ENCODE results near the gene CHAD. TPM values are rescaled to one million over a fixed set of nuclear protein-coding genes. Genes with fewer than 3 reads are reported as not detected.

The CHAD gene
- 0.12 TPM for total RNA-seq

GRCh38 chr17:50468304-50469207 lies at the start of gene CHAD:
TSS of gene CHAD (minus strand) at chr17:50468880. CDS start at chr17:50468813, 67 bp downstream.

DNA sequence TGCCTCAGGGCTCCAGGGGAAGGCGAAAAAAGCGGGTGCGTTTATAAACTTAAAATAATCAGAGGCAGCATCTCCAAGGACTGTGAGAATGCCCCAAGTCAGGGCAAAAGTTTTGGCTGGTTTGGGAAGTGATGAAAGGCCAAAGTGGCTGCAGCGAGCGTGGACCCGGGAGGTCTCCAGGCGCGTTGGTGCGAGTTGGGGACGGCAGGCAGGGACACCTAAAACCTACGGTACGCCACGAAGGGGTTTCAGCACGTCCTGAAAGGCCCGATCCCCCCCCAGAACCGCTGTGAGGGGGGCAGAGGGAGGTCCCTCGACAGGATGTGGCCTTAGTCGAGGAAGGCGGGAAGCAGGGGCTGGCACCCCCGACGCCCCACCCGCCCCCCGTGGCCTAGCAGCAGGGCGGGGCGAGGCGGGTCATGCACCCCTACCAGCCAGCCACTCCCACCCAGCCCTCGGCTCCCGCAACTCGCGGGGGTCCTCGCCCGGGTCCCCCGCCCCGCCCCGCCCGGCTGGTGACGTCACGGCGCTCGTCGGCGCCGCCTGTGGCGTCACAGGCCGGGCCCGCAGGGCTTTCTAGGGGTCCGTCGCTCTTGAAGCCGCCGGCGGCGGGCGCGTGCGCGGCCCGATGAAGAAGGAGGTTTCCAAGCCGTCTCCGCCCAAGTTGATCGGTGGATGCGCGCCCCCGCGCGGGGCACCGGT lies 39.3 kb upstream of the CHAD start, which contains the start of gene MYCBPAP:
TSS of gene MYCBPAP (plus strand) at position 569 of the 702 bp plus-strand sequence. CDS start 236 bp downstream, outside the sequence.

DNA sequence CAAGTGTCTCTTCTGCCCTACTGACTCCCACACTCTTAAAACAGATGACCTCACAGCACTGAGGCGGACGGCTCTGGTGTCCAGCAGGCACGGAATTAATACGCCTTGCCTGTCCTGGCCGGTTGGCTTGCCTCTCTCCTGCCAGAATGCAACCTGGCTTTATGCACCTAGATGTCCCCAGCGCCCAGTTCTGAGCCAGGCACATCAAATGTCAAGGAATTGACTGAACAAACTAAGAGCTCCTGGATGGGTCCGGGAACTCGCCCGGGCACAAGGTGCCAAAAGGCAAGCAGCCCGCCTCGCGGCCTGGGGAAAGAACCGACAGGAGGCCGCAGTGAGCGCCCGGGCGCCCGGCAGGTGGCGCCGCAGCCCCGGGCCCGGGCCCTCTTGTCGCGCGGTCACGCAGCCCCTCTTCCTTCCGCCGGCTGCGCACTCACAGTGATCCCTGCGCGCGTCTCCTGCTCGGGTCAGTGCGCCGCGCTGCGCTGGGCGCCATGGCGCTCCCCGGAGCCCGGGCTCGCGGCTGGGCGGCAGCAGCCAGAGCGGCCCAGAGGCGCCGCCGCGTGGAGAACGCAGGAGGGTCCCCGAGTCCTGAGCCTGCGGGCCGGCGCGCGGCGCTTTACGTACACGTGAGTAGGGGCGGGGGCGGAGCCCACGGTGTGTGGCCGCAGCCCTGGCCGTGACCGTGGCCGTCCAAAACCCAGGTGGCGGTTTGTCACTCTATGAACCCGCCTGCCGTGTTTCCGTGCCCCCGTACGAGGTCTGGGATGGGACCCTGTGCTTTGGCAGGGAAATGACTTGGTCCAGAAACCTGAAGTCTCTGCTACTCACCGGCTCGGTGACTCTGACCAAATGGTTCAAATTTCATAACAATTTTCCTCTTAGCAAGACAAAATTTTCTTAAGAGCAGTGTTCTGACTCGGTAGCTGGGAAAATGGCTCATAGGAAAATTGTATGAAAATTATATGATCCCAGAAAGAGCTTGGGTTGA lies 10.0 kb upstream of the CHAD start, which contains the start of gene RSAD1:
TSS of gene RSAD1 (plus strand) at position 470 of the 991 bp plus-strand sequence. CDS start at position 495, 25 bp downstream.

GRCh38 chr17:50425682-50426471 lies 42.8 kb downstream of the CHAD start, which contains the start of gene ACSF2:
TSS of gene ACSF2 (plus strand) at chr17:50426218. CDS start at chr17:50426262, 44 bp downstream.

Other genes with a start within 250 kb of the CHAD start
- 0.58 TPM for gene TMEM92, start 194.4 kb downstream of the CHAD start, total RNA-seq
- 35.9 TPM for gene XYLT2, start 122.8 kb downstream of the CHAD start, total RNA-seq
- 47.6 TPM for gene MRPL27, start 95.7 kb downstream of the CHAD start, total RNA-seq
- gene EME1, start 95.7 kb downstream of the CHAD start, total RNA-seq, result 3.0 TPM
- 44.1 TPM for gene LRRC59, start 71.4 kb downstream of the CHAD start, total RNA-seq
- gene ACSF2, start 42.7 kb downstream of the CHAD start, total RNA-seq, result 73.9 TPM
- gene RSAD1, start 10.0 kb upstream of the CHAD start, total RNA-seq, result 41.0 TPM
- 2.9 TPM for gene MYCBPAP, start 39.6 kb upstream of the CHAD start, total RNA-seq
- 10.7 TPM for gene EPN3, start 63.9 kb upstream of the CHAD start, total RNA-seq
- 59.0 TPM for gene SPATA20, start 78.3 kb upstream of the CHAD start, total RNA-seq
- gene CACNA1G, start 91.8 kb upstream of the CHAD start, total RNA-seq, result 17.1 TPM
- gene ABCC3, start 166.0 kb upstream of the CHAD start, total RNA-seq, result 13.5 TPM
- gene ANKRD40, start 239.0 kb upstream of the CHAD start, total RNA-seq, result 28.6 TPM

Measured in metanephros (tissue), 1 donor.